ENCODE data around the gene CDCP1.
A peak's percentile ranks its signal among the peaks of the same experiment; 100 is the strongest.

CDCP1 gene

DNA sequence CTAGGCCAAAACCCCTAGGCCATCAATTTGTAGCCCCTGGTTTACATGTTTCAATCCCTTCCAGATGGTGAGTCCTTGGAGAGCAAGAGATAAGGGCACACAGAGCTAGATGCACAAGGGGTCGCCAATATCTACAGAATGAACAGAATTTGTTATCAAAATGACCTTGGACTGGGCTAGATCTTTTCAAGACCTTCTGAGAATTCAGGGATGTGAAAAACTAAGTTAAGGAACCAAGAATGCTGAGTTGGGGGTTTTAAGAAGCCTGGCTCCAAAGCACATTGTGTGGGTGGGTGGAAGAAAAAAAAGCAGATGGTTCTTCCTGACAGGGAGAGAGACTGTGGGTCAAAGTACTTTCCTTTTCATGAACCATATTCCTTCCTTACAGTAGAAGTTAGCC lies 10.2 kb downstream of the CDCP1 start:
- no peak for DNase-seq

DNA sequence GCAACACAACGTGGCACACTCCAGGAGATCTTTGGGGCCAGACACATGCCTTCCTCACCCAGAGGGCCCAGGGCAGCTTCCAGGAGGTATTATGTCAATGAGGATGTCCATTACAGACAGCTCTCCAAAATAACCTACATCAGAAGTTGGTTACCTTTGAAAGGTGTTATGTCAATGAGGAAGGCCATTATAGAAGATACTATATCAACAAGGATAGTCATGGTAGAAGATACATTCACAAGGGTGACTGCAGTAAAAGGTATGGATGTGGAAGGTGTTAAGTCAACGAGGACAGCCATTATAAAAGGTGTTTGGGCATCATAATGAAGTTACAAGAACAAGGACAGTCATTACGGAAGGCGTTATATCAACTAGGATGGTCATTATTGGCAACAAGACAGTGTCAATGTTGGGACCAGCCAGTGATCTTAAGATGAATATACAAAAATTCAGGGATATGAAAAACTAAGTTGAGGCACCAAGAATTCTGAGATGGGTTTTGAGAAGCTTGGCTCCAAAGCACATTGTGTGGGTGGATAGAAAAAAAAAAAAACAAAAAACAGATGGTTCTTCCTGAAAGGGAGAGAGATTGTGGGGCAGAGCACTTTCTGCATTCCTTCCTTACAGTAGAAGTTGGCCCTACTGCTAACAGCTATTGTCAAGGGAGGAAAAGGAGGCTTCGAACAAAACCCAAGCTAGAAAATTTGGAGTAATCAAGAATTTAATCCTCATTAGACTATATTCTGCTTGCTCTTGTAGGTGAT lies 11.2 kb downstream of the CDCP1 start:
- DNase-seq, result no peak

GRCh38 chr3:45132568-45133211 lies 13.5 kb downstream of the CDCP1 start:
- DNase-seq, result no peak

GRCh38 chr3:45131201-45131600 lies 15.0 kb downstream of the CDCP1 start:
- DNase-seq, result no peak

DNA sequence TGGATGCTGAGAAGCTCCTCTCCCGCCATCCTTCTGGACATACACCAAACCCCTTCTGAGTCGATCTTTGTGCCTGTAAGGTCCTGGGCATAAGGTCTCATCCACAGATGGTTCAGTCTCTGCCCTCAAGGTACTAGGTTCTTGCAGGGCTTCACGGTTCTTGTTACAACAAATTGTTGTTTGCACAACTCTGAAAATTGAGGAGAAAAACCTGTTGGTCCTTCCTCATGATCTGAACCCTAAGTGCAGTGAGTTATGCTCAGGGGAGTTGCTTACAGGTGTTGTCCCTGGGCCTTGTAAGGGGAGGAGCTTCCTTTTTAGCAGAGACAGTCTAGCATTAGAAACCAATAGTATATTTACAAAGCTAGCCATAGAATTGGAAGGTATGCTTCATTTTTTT lies 15.7 kb downstream of the CDCP1 start:
- DNase-seq, result no peak

DNA sequence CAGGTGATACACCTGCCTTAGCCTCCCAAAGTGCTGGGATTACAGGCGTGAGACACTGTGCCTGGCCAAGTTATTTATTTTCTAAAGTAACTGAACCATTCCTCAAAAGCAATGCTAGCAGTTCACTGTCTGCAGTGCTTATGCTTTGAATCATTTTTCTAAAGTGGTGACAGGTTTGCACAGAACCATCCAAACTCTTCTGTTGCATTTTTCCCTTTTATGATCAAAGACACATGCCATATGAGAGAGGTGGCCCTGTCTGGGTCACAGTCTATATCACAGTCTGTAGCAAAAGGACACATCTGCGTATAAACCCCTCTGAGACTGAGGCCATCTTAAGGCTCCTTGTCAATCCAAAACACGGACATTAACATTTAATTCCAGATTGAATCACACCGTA lies 17.2 kb downstream of the CDCP1 start:
- no peak for DNase-seq

DNA sequence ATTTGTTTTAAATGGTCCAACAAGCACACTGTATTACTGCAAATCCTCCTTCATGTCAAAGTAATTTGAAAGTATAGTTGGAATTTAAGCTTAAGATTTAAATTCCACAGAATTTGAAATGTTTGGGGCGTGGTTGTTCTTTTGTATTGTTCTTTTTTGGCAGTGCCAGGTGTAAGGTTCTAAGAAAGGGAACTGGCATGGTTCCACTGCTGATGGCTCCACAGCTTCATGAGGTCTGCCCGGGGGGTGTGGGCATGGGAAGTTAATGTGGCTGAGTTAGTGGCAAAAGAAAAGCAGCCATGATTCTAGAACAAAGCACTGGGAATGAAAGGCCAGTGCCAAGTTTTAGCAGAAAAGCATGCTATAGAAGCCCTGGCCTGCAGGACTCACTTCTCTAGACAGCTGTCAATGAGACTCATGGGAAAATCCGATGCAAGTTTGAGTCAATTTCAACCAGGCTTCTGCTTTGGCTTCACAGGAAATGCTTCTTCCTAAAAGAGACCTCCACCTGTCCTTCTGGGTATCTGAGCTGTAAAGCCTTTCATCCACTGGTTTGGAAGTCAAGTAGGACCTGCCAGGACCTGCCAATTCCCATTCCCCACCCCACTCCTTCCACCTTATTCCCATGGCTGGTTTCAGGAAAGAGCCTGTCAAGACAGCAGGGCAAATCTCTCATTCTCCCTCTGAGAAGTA lies 18.9 kb downstream of the CDCP1 start:
- DNase-seq, result no peak

DNA sequence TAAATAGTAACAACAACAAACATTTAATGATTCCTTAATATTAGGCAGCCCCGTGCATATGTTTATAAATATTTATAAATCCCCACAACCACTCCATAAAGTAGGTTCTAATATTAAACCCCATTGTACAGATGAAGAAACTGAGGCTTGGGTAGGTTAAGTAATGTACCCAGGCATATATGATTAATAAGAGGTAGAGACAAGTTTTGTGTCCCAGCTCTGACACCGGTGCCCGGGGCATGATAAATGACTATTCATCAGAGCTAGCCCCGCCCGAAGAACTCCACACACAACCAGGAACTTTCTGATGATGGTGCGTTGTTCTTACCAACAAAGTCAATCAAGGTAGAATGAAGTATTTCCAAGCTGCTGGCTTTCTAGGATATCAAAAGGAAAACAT lies 19.4 kb downstream of the CDCP1 start:
- no peak for DNase-seq

GRCh38 chr3:45125550-45126026 lies 20.6 kb downstream of the CDCP1 start:
- no peak for DNase-seq

DNA sequence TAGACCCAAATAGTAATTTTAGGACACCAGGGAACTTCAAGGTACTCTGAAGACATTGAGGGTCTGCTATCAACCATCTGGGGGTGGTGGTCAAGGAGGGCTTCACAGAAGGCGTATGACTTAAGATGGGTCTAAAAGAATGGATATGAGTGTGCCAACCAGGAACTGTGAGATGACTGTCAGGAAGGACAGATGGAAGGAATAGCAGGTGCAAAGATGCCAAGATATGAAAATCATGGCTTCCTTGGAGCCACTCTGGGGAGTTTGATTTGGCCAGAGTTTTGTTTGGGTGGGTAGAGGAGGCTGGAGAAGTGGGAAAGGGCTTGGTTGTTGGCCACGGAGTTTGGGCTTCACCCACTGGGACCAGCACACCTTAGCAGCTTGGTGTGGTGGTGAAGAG lies 21.2 kb downstream of the CDCP1 start:
- DNase-seq, result no peak

DNA sequence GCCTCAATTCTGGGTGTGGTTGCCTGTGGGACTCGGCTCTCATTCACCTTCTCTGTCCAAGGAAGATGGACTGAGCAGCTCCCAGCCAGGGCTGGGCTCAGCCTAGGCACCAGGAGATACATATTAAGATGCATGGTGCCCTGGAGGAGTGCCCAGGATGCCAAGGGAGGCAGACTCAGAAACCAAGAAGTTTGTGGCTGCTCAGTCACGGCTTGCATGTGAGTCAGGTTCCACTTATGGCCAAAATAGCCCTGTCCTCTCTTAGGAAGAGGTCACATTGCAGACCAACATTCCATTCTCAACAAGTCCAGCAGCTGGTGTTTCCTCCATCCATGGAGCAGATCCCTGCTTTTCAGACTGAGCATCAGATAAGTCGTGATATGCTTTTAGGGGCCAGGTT lies 21.8 kb downstream of the CDCP1 start:
- DNase-seq, result no peak

GRCh38 chr3:45123581-45124269 lies 22.5 kb downstream of the CDCP1 start:
- DNase-seq, result no peak

GRCh38 chr3:45123030-45123429 lies 23.1 kb downstream of the CDCP1 start:
- DNase-seq, result no peak

DNA sequence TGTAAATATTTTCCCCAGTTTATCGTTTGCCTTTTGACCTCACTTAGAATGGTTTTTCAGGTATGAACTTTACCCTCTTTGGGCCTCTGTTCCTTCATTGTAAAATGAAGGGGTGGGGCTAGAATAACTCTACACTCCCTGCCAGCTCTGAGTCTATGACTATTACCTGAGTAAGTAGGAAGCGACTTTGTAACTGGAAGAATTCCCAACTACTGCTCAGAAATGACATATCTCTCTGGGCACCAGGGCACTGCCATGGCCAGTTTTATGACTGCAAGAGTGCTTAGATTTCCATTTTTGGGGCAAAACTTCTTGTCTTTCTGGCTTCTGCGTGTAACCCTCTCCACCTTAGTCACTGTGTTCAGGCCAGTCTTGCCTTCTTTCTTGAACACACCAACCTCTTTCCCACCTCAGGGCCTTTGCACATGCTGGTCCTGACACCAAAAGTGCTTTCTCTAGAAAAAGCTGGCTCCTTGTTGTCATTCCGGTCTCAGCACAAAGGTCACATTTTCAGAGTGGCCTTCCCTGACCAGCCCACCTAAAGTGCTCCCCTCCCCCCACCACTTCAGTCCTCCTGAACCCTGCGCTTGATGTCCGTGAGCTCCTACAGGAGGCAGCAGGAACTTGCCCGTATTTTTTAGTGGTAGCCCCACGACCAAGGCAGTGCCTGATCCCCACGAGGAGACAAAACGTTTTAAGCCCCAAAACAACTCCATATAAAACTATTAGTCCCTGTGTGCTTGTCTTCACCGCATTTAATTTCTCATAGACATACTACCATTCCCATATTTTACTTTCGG lies 25.6 kb downstream of the CDCP1 start:
- DNase-seq, result no peak

- DNase-seq, result no peak
These were observed 26.3 kb downstream of the CDCP1 start for GRCh38 chr3:45119824-45120358.

GRCh38 chr3:45119376-45119775 lies 26.8 kb downstream of the CDCP1 start:
- no peak for DNase-seq

DNA sequence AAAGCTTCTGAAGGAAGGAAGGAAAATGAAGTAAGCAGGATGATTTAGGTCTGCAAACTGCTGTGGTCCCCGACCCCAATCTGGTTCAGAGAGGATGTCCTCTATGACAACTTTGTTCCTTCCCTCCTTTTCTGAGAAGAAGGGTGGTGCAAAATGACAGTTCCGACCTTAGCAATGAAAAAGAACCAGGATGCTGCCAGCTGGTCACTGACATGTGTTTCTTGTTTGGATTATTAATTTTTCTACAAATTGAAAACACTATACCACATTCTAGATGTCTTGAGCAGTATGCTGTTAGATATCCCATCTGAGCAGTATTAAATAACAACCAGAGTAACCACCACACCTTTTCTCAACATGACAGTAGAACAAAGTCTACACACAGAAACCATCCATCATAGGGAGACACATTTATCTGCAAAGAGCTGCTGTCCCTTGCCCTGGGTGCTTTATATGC lies 27.5 kb downstream of the CDCP1 start:
- DNase-seq, result no peak

DNA sequence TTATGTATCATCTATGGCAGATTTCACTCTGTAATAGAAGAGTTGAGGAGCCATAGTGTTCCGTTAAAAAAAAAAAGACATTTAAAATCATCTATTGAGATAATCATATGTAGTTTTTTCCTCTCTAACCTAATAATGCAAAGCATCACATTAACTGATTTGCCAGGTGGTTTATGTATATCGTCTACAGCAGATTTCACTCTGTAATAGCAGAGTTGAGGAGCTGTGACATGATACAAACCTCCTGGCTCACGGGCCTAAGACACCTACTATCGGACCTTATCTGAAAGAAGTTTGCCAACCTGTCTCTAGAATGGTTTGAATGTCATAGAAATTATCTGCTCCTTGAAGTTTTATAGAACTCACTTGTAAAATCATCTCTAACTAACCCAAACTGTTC lies 29.8 kb downstream of the CDCP1 start:
- DNase-seq, result no peak

DNA sequence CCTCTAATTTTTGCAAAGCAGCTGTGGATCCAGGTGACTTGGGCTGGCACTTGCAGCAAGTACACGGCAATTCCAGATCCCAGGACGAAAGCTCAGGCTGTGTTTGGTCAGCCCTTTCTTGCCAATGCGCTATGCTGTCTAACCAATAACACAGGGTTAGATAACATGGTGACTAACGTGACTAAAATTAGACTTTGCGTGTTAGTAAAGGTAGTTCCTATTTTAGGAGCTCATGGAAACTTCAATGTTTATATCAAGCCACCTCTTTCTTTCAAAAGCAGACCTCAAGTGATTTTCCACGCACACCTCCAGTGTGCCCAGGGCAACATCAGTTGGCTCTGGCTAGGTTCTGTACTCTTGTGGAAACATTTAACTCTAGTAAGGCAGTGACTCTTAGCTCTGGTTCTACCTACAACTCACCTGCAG lies 32.5 kb downstream of the CDCP1 start:
- no peak for DNase-seq

GRCh38 chr3:45112939-45113338 lies 33.2 kb downstream of the CDCP1 start:
- no peak for DNase-seq

- DNase-seq, result no peak
These were observed 35.7 kb downstream of the CDCP1 start for GRCh38 chr3:45110509-45110833.

- DNase-seq, result peak; percentile 15
These were observed 36.2 kb downstream of the CDCP1 start for GRCh38 chr3:45109771-45110508.

All from activated effector memory CD4-positive, alpha-beta T cell treated with Interleukin-2 at 50 U/mL for 16 hours (primary cell).